ENCODE results near the gene C12orf43.

- TF ChIP-seq CTCF (conservative IDR thresholded peaks at IDR 0.05; ENCODE audit: low read depth, low read length) (no peak), EZH2 (IDR thresholded peaks at IDR 0.05; ENCODE audit: low read length, unreplicated experiment) (no peak)
Measured at GRCh38 chr12:121000530-121000929, 15.8 kb downstream of the C12orf43 start.
